CD4-positive, alpha-beta T cell treated with Interleukin-15 for 4 hours (primary cell): ENCODE results near the gene CFDP1.
"Not testable (repeated sequence)": the region's sequence is repeated elsewhere in the genome, so short reads cannot be mapped to it uniquely, and the experiment has no call there.

Experiments used
- DNase-seq: peaks from one replicate; pipeline ENCODE4 v3.0.0-alpha.2; 2020; ENCODE audit warnings: low spot score

CFDP1 gene

GRCh38 chr16:75293173-75293572 lies 140.1 kb downstream of the CFDP1 start:
- no peak for DNase-seq

GRCh38 chr16:75292691-75293090 lies 140.6 kb downstream of the CFDP1 start:
- no peak for DNase-seq

- DNase-seq: no peak
Measured at GRCh38 chr16:75289189-75289588, 144.1 kb downstream of the CFDP1 start.

GRCh38 chr16:75288596-75289120 lies 144.6 kb downstream of the CFDP1 start:
- DNase-seq: peak; percentile 51

DNA sequence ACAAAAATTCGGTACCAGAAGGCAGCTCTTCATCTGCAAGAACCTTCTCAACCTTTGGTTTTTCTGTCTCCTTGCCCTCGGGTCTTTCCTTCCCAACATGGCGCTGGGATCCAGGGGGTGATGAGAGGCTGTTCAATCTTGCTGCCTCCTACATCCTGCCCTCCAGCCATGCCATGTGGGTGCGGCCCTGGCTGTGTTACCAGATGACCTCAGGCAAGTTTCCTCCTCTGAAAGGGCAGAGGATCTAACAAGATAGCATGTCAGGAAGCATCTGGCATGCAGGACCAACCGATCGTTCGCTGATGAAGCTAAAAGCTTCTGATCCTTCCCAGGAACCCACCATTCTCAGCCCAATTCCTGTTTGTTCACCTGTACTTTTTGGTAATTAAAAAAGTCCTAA lies 145.1 kb downstream of the CFDP1 start:
- no peak for DNase-seq

DNA sequence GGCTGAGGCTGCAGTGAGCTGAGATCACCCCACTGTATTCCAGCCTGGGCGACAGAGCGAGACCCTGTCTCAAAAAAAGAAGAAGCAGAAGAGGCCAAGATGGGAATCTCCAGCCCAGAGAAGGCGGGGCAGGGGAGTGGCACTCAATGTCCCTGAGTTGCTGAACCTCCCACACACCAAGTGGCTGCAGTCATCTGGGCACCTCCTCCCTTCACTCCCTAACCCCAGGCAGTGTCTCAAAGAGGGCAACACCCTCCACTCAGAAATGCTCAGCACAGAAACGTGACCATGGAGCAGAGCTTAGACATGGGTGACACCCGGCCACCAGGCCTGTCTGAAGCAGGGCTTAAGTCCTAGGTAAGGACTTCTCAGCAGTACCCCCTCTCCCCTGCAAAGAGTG lies 145.6 kb downstream of the CFDP1 start:
- no peak for DNase-seq

DNA sequence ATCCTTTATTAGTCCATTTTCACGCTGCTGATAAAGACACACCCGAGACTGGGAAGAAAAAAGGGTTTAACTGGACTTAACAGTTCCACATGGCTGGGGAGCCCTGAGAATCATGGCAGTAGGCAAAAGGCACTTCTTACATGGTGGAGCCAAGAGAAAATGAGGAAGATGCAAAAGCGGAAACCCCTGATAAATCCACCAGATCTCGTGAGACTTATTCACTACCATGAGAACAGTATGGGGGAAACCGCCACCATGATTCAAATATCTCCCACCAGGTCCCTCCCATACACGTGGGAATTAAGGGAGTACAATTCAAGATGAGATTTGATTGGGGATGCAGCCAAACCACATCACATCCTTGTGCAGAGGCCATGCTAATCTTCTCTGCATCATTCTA lies 146.9 kb downstream of the CFDP1 start:
- DNase-seq: no peak

DNA sequence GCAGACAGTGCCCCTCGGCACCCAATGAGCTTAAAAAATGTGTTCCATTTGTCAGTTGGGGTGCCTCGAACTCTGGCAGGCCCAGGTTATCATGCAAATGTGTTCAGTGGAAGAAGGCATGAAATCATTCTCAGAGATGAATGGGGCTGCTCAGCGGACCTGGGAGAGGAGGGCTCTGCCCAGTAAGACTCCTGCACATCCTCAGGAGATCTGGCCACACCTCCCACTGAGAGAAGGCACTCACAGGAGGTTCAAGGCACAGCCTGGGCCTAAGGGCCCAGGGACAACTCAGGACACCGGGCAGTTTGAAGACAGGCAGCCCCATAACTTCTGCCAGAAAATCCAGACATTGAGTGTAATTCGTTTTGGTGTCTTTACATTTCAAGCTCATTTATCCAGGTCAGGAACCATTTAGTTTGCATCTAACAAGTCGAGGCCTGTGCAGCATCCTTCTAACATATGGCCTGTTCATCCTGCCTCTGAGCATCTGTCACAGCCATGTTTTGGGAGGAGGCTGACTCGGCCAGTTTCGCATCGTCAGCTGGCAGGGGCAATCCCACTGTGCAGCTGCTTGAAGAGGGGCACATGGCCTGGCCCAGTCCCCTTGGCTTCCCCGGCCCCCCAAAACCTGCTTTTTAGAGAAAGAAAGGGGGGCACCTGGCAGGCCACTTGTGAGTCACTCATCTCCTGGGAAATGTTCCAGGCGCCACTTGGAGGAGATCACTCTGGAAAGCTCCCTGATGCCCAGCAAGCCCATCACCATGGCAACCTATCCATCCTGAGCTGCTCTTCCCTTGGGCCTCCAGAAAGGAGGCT lies 150.6 kb downstream of the CFDP1 start:
- DNase-seq: no peak

GRCh38 chr16:75281826-75282225 lies 151.5 kb downstream of the CFDP1 start:
- DNase-seq: no peak

DNA sequence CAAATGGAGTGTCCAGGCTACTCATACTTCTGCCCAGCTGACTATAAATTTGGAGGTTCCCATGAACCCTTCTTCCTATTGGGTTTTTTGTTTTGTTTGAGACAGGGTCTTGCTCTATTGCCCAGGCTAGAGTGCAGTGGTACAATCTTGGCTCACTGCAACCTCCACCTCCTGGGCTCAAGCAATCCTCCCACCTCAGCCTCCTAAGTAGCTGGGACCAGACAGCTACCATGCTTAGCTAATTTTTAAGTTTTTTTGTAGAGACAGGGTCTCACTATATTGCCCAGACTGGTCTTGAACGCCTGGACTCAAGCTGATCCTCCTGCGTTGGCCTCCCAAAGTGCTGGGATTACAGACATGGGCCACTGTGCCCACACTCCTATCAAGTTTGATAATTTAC lies 152.3 kb downstream of the CFDP1 start:
- DNase-seq: not testable (repeated sequence)

DNA sequence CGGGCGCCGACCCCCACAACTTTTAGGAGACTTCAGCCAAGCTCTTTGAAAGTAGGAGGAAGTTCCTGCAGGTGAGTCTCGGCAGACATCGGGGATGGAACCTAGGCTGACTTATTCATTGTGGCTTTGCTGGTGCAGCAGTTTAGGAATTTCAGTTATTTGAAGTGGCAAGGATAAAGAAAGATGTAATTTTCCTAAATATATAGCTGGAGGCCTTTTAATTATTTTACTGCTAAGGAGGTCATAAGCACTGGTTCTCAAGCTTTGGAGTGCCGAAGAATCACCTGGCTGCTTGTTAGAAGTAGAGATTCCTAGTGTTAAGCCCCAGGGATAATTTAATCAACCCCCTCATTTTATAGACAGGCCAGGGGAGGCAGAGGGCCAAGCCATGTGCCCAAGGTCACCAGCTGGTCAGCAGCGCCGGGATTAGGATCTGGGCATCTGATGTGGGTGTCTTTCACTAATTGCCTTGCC lies 152.9 kb downstream of the CFDP1 start:
- DNase-seq: no peak

GRCh38 chr16:75279305-75279704 lies 154.0 kb downstream of the CFDP1 start:
- no peak for DNase-seq

GRCh38 chr16:75273054-75273925 lies 160.0 kb downstream of the CFDP1 start:
- DNase-seq: no peak

- DNase-seq: not testable (repeated sequence)
Measured at GRCh38 chr16:75272629-75273028, 160.7 kb downstream of the CFDP1 start.

DNA sequence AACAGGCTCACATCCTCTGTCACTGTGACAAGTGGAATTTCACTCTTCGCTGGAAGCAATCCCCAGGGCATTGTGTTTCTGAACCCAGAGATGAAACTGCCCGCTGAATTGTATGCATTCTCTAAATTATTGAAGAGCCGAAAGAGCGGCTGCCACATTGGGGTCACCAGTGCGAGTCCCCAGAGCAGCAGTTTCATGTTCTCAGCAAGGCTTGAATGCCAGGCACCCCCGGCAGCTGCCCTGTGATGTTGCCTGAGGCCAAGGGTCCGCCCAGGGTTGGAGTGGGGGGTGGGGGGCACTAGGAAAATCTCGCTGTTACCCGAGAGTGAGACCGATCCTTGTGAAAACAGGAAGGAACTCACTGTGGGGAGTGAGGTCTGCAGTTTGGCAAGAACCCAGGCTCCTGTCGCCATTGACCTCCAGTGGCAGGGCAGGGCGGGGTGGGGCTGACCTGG lies 161.2 kb downstream of the CFDP1 start:
- no peak for DNase-seq

- no peak for DNase-seq
Measured at GRCh38 chr16:75271441-75272096, 161.7 kb downstream of the CFDP1 start.

DNA sequence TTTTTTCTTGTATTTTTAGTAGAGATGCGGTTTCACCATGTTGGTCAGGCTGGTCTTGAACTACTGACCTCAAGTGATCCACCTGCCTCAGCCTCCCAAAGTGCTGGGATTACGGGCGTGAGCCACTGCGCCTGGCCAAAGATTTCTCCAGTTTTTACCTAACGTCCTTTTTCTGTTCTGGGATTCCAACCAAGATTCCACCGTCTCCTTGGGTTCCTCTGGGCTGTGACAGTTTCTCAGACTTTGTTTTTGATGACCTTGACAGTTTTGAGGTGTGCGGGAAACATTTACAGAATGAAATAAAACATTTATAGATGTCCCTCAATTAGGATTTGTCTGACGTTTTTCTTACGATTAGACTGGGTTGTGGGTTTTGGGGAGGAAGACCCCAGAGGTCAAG lies 163.9 kb downstream of the CFDP1 start:
- not testable (repeated sequence) for DNase-seq

DNA sequence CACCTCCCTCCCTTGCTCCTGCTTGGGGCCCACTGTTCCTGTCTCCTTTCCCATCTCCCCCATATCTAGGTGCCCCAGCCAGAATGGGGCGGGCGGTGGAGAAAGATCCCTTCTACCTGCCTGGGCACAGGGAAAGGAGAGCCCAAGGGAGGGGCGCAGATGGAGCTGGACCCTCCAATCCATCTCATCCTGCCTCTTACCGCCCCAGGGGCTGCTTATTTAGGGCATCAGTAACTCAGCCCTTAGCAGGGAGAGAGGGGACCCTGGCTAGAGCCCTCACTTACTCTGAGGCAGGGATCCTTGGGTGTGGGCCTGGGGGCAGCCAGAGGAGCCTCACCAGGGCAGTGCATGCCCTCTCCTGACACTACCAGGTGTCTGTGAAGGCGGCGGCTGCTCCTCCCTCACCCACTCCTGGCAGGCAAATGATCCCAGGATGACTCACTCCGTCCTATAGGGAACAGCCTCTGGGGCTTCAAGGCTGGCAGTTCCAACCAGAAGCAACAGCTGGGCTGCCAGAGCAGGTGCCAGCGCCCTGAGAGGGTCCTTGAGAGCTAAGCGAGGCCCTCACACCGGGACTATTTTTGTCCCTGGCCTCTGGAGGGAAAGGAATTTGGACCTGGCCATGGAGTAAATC lies 165.6 kb downstream of the CFDP1 start:
- no peak for DNase-seq

DNA sequence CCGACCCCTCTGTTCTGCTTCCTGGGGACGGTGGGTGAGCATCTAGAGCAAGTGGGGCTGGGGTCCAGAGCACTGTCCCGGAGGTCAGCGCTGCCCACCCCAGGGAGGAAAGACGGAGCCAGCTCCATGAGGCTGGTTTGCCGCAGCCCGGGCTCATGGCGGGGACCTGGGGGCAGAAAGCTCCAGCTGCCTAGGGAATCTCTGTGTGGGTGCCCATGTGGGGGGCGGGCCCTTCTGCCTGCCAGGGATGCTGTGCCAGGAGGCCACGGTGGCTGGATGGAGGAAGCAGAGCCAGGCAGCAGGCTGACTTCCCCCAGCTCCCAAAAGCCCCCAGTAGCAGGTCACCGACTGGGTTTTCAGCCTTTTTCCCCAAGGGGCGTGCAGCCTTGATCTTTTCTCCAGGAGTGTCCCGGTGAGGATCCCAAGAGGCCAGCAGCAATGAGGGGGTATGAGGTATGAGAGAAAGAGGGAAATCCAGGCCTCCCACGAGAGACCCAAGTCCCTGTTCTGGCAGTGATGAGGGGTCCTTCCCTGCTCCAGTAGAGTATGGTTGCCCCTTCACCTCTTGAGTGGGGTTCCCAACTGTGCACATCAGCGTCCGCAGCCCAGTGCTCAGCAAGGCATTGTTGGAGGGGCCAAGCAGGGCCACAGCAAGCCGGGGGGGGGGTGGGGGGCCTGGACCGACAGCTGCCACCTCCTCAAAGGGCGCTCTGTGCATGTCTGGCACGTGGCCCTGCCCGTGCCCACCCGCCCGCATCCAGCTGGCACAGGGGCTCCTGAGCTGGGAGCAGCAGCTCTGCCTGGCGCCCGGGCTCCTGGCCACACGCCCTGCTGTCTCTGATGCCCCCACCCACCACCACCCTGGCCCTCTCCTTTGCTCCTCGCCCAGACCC lies 166.3 kb downstream of the CFDP1 start:
- DNase-seq: no peak

GRCh38 chr16:75265911-75266701 lies 167.2 kb downstream of the CFDP1 start:
- no peak for DNase-seq
